Measurements from ENCODE around the gene NCKAP5. TPM values are rescaled to one million over a fixed set of nuclear protein-coding genes. Genes with fewer than 3 reads are reported as not detected.

Gene NCKAP5
- total and polyA plus RNA-seq, 9 of the 15 experiments (the other 6 are each of a cell fraction or from before 2014, with no cell fraction given): not detected

DNA sequence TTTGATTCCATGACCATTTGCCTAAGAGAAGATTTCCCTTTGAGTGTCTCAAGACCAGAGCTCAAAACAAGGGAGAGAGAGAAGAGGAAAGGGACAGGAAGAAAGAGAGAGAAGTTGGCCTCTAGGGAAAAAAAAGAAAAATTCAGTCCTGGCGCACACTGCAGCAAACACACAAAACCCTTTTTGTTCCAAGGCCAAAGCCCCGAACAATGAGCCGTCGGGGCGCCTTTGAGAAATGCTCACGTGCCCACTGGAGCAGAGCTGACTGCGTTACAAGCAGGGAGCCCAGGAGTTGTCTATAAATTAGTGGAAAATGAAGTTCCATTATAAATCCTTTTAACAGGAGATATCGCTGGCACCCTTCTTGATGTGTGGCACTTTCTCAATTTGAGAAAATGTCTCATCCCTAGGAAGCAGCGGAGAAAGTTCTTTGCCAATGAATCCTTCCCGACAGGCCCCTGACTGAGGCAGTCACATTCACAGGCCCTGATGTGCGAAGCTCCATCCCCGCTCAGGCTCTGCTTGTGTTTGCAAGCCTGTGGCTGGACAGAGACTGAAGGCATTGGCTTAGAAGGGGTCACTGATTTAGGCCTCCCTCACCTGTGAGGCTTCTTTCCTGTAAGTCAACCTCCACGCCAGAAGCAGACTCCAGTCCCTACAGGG is 32.1 kb upstream of the NCKAP5 start:
- ATAC-seq (no peak), FAIRE-seq (no peak), DNase-seq (ENCODE audit: extremely low read depth in 1 of 4, low spot score in 3 of 4) (no peak)
- under 1% methylated on average over 13 of the region's 13 CpGs for WGBS (ENCODE audit: insufficient coverage, low coverage, missing lambda C conversion rate)
- Histone ChIP-seq H3K27ac (ENCODE audit: extremely low read depth, low read depth, low read length) (no peak overlapping the region), H3K9me1 (ENCODE audit: control insufficient read depth, insufficient read depth, low read length) (no peaks in the 10 kb centered on the region), H3K4me2 (ENCODE audit: insufficient read depth, low read length) (no peak overlapping the region), H4K20me1 (replicated peaks; ENCODE audit: control insufficient read depth, insufficient read depth, low read length) (no peaks in the 10 kb centered on the region), H3K36me3 (ENCODE audit: control insufficient read depth, insufficient read depth, low read length) (no peaks in the 10 kb centered on the region), H3K9ac (ENCODE audit: insufficient read depth in 1 of 2, low read depth in 2 of 2, low read length in 2 of 2) (no peak overlapping the region), H3K79me2 (ENCODE audit: control insufficient read depth, insufficient read depth, low read length) (no peaks in the 10 kb centered on the region), H3K9me3 (replicated peaks; ENCODE audit: control insufficient read depth, insufficient read depth, low read depth, low read length) (no peaks in the 10 kb centered on the region), H2AFZ (ENCODE audit: low read depth, low read length) (no peak overlapping the region), H3K27me3 (ENCODE audit: control insufficient read depth in 2 of 2, insufficient read depth in 2 of 2, low read length in 2 of 2) (peaks cover 3 to 8% of the 10 kb centered on the region in 2 experiments; a peak in 1 of 5 replicates), H3K4me1 (replicated peaks in 1 of 2; ENCODE audit: control insufficient read depth in 2 of 2, insufficient read depth in 2 of 2, low read length in 2 of 2) (no peaks in the 10 kb centered on the region), H3K4me3 (no peak overlapping the region)
- ChIA-PET CTCF (ENCODE audit: low intra/inter-chr PET ratio) (no interaction called here), POLR2A (no interaction called here)
- TF ChIP-seq BRCA1 (IDR thresholded peaks at IDR 0.05) (no peak), BRCA1 (CRISPR knock-in tag; IDR thresholded peaks at IDR 0.05) (no peak), ZNF449 (CRISPR knock-in tag; IDR thresholded peaks at IDR 0.05) (no peak), TAF9B (IDR thresholded peaks at IDR 0.05; ENCODE audit: partially characterized antibody) (no peak), FOXK2 (conservative IDR thresholded peaks at IDR 0.05 in 1 of 2, IDR thresholded peaks at IDR 0.05 in 1 of 2; ENCODE audit: low read depth in 2 of 2) (no peak), ZKSCAN8 (CRISPR knock-in tag; IDR thresholded peaks at IDR 0.05) (no peak), MTA3 (IDR thresholded peaks at IDR 0.05; ENCODE audit: borderline replicate concordance) (no peak), ZC3H4 (CRISPR knock-in tag; IDR thresholded peaks at IDR 0.05; ENCODE audit: borderline replicate concordance) (no peak), HNRNPK (IDR thresholded peaks at IDR 0.05; ENCODE audit: low read depth, low read length, poor library complexity, severe bottlenecking) (no peak), TOE1 (IDR thresholded peaks at IDR 0.05; ENCODE audit: borderline replicate concordance) (no peak), TOE1 (CRISPR knock-in tag; IDR thresholded peaks at IDR 0.05; ENCODE audit: borderline replicate concordance, low read depth) (no peak), ZNF121 (CRISPR knock-in tag; conservative IDR thresholded peaks at IDR 0.05) (no peak), NFXL1 (CRISPR knock-in tag; IDR thresholded peaks at IDR 0.05) (no peak), ARID4B (CRISPR knock-in tag; IDR thresholded peaks at IDR 0.05) (no peak), ZNF133 (CRISPR knock-in tag; IDR thresholded peaks at IDR 0.05) (no peak)
- BruUV-seq (replicated peaks): no TSS peak
- intact Hi-C loops (cut with micrococcal nuclease) (no loop called here), in situ Hi-C loops (cut with MboI) (no loop called here)

All from K562 (cell line).